Measurements from ENCODE around the gene WDR81.
"Not testable (repeated sequence)": the region's sequence is repeated elsewhere in the genome, so short reads cannot be mapped to it uniquely, and the experiment has no call there.

Gene WDR81

GRCh38 chr17:1766382-1767135 lies 42.1 kb downstream of the WDR81 start:
- peak; percentile 77 for DNase-seq (ENCODE audit: low spot score)
- no peak for TF ChIP-seq CTCF (IDR thresholded peaks at IDR 0.05)
- Histone ChIP-seq H3K27ac (peak overlapping the region in 1 of 2 donors; percentile 60), H3K4me3 (no peak overlapping the region)

GRCh38 chr17:1767358-1767757 lies 42.9 kb downstream of the WDR81 start:
- no peak for TF ChIP-seq CTCF (IDR thresholded peaks at IDR 0.05)
- Histone ChIP-seq H3K4me3 (no peak overlapping the region), H3K27ac (peak overlapping the region in 1 of 2 donors; percentile 60)
- DNase-seq (ENCODE audit: low spot score): no peak

GRCh38 chr17:1769822-1770477 lies 45.4 kb downstream of the WDR81 start:
- Histone ChIP-seq H3K27ac (no peak overlapping the region), H3K4me3 (no peak overlapping the region)
- DNase-seq (ENCODE audit: low spot score): no peak
- no peak for TF ChIP-seq CTCF (IDR thresholded peaks at IDR 0.05)

- DNase-seq (ENCODE audit: low spot score): not testable (repeated sequence)
- H3K27ac ChIP-seq: peak overlapping the region; percentile 28 to 71
- peak overlapping the region; percentile 10 for H3K4me3 ChIP-seq
Measured at GRCh38 chr17:1773000-1773695, 48.6 kb downstream of the WDR81 start.

- peak overlapping the region; percentile 10 for H3K4me3 ChIP-seq
- DNase-seq (ENCODE audit: low spot score): no peak
- TF ChIP-seq CTCF (IDR thresholded peaks at IDR 0.05): no peak
- peak overlapping the region; percentile 28 to 71 for H3K27ac ChIP-seq
Measured at GRCh38 chr17:1773696-1774181, 49.2 kb downstream of the WDR81 start.

GRCh38 chr17:1774390-1775176 lies 50.1 kb downstream of the WDR81 start:
- Histone ChIP-seq H3K4me3 (no peak overlapping the region), H3K27ac (peak overlapping the region; percentile 28 to 71)
- no peak for TF ChIP-seq CTCF (IDR thresholded peaks at IDR 0.05)
- DNase-seq (ENCODE audit: low spot score): no peak

GRCh38 chr17:1776328-1776727 lies 51.8 kb downstream of the WDR81 start:
- Histone ChIP-seq H3K4me3 (no peak overlapping the region), H3K27ac (peak overlapping the region in 1 of 2 donors; percentile 29)
- TF ChIP-seq CTCF (IDR thresholded peaks at IDR 0.05): no peak
- DNase-seq (ENCODE audit: low spot score): no peak

Measured in coronary artery (tissue), 2 donors.